GM21619 (cell line): Measurements from ENCODE around the gene LCE7A.

Experiments used
- ATAC-seq: cut with Tn5 transposase; IDR thresholded peaks from one replicate; pipeline ENCODE4 v1.9.1; 2021; ENCODE audit not compliant: unreplicated experiment

The LCE7A gene

DNA sequence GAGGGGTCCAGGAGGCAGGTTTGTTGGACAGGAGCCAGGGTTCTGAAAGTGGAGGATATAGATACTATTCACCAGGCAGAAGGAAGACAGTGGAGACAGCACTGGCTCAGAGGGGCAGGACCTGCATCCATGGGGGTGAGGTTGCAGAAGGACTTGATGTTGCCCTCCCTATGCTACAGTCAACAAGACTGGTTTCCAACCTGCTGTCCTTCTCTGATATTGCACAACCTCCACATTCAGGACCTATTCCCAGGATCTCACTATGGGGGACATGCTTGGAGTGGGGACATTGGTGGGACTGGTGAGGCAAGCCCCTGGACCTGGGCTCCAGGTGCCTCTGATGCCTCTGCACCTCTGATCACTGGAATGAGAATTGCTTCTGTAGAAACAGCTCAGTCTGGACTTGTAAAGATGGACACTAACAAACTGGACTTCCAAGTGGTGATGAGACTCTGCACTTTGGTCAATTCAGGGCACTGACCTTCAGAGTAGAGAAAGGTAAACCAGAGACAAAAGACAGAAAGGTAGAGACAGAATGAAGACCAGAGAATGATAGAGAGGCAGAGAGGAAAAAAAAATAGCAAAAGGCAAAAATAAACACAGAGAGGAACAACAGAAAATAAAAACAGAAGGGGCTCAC, 19.9 kb downstream of the LCE7A start:
- no peak for ATAC-seq

DNA sequence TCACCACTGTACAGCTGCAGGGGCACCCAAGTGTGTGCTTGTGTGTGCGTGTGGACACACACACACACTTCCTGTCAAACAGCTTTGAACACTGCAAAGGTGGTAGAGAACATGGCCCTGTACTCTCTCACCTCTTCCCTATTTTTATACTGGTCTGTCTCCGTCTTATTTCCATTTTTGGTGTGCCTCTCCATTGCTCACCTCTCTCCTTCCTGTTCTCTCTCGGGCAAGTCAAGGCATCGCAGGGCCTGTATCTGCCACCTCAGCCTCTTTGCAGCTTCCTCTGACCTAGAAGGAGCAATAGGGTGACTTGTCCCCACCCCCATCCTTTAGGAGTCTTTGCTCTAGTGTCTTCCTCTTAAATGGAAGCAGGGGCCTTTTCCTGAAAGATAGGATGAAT, 20.5 kb downstream of the LCE7A start:
- ATAC-seq: no peak

DNA sequence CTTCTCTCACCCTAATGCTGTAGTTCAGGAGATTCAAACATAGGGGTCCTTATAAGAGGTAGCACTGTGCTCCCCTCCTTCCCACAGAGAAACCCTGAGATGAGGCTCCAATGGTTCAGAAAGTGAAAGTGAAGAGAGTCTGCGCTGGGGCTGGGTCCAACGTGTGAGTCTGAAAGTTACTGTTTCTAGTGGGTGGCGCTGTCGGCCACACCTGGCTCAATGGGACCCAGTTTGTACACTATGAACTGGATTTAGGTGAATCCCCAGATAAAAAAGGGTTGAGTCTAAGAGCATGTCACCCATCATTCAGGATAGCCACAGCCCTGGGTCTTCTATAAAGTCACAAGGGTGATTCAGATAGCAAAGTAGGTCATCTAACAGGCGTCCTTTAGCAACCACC, 21.1 kb downstream of the LCE7A start:
- peak; percentile 54 for ATAC-seq

DNA sequence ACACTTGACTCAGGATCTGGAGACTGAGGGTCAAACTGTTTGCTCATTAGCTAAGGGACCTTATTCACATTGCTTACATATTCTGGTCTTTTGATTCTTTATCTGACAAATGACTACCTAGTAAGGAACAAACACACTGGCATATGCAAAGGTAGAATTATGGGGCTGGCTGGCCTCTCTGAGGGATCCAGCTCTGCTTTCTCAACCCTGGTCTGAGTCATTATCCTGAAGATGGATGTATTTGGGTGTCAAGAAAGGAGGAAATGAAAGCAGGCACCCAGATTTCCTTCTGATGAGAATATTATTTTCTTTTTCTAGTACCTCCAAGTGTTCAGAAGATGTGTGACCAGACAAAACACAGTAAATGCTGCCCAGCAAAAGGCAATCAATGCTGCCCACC, 24.3 kb downstream of the LCE7A start:
- ATAC-seq: no peak

DNA sequence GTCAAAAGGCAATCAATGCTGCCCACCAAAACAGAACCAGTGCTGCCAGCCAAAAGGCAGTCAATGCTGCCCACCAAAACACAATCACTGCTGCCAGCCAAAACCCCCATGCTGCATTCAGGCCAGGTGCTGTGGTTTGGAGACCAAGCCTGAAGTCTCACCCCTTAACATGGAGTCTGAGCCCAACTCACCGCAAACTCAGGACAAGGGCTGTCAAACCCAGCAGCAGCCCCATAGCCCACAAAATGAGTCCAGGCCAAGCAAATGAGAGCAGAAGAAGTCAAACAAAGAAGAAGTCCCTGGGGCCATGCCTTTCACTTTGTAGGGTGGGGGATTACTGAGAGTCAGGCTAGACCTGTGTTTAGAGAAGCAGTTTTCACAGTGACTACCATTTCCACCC, 24.7 kb downstream of the LCE7A start:
- ATAC-seq: no peak

DNA sequence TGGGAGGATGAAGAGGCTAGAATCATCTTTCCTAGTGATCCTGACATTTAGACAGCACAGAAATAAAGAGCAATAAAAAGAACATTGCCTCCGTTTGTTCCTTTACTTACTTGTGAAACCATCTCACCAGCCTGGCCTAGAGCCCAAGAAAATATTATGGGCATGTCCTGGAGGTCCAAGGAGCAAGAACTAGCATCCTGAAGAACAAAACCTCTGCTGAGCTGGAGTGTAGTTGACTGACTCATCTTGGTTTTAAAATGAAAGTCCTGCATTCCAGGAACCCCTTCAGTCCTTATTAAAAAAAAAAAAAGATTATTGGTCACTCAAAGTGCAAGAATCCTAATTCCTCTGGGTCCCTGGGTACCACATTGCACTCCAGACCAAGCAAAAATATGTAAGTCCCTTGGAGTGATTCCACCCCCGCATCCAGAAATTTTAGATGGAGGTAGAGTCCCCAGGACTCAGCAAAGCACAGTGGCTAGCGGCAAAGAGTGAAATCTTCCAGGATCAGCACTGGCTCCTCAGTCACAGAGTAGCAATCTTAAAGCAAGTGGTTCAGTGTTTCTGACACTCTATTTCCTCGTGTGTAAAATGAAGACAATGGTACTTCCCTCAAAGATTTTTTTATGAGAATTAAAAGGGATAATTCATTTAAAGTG, 25.3 kb downstream of the LCE7A start:
- ATAC-seq: no peak

DNA sequence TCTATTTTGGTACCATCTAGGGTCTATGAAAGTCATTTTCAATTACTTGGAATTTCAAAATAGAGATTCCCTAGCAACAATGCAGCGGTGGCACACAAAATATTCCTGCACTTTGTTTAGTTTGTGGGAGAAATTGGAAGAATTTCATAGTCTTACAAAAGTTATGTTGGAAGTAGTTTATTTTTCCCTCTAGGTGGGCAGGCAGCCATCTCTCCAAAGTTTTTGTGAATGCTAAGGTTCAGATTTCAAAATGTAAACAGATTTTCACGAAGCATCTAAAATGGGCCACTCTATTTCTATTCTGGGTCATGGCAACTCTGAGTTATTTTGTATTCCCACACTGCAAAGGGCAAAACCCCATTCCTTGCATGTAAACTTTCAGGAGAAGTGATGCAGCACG, 26.3 kb downstream of the LCE7A start:
- no peak for ATAC-seq

DNA sequence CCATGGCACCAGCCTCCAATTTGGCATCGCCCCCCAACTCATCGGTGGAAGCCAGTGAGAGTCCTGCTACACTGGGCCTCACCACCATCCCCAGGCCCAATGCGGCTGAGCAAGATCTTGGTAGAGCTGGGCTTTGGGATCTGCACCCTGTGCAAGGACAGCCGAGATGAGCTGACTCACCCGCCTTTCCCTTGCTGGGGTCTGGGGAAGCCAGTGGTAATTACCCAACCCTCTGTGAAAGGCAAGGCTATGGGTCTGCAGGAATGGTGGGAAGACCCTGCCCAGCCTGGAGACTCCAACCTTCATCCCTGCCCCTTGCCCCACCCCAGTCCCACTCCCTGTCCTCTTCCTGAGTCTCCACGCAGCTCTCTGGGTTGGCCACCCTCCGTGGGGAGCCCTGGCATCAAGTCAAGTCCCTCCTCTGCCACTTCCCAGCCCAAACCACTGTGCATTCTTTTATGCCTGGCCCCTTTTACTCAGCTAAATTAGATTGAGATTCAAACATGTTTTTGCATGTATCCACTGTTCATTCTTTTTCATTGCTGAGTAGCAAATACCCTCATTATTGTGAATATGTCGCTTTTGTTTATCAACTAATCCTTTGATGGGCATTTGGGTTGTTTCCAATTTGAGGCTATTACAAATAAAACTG, 27.1 kb downstream of the LCE7A start:
- no peak for ATAC-seq

DNA sequence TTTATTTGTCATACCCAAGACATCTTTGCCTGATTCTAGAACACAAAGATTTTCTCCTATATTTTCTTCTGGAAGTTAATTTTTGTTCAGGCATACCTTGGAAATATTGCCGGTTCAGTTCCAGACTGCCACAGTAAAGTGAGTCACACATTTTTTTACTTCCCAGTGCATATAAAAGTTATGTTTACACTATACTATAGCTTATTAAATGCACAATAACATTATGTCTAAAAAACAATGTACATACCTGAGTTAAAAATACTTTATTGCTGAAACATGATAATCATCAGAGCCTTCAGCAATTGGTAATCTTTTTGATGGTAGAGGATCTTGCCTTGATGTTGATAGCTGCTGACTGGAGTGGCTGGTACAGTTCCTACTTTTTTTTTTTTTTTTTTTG, 28.3 kb downstream of the LCE7A start:
- no peak for ATAC-seq

DNA sequence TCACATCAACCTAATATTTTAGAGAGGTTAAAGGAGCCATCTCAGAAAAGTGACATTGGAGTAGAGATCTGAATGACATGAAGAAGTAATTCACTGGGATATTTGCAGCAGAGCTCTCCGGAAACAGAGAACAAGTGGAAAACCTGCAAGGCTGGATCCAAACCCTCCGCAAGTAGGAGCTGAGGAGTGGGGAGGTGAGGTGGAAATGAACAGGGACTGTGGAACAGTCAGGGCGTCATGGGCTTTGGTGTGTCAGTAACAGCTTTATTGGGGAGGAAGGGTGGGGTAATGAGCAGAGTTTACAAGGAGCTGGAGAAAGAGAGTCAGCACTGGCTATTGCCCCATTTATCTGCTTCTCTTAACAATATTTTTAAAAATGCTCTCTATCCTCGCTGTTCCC, 39.2 kb downstream of the LCE7A start:
- ATAC-seq: no peak

DNA sequence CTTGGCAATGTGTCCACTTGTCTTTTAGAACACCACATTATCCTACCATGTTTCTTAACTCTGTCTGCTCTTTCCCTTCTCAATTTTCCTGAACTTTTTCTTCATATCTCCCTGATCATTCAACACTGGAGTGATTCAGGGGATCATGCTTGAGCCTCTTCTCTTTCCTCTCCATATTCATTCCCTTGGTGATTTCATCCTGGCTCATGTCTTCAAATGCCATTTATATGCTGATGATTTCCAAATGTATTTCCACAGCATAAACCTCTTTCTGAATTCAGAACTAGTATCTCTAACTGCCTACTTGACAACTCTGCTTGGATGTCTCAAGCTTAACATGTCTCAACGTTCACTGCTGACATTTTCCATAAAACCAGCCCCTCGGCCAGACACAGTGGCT, 40.1 kb downstream of the LCE7A start:
- ATAC-seq: no peak

DNA sequence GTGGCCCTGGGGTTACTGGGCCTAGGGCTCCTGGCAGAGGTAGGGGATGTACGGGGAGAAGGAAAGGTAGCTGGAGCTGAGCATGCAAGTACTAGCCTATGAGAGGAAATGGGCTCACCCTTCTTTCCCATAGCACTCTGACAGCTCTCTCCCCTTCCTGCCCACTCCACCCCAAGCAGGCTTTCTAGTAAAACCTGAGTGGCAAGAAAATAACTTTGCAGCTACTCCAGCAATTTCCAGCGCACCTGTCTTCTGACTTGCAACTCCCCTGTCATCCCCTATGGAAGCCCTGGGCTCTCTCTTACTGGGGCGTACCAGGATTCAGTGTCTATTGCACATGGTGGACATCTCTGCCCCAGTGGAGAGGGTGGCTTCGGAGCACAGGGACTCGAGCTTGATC, 41.8 kb downstream of the LCE7A start:
- ATAC-seq: no peak

DNA sequence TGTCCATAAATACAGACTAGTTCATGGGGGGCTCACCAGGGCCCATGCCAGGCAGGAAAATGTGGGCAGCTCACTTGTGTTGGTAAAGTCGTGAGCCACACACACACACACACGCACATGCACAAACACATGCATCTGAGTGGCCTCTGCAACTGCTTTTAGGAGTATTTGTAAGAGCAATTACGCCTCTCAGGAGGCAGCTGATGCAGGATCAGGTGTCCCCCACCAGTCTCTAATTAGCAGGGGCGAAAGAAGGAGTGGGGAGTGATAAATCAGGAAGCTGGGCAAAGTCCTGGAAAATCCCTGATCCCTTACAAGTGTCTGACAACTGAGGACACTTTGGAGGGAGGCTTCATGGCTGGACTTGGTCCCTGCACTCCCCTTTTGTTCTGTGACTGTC, 42.8 kb downstream of the LCE7A start:
- no peak for ATAC-seq

DNA sequence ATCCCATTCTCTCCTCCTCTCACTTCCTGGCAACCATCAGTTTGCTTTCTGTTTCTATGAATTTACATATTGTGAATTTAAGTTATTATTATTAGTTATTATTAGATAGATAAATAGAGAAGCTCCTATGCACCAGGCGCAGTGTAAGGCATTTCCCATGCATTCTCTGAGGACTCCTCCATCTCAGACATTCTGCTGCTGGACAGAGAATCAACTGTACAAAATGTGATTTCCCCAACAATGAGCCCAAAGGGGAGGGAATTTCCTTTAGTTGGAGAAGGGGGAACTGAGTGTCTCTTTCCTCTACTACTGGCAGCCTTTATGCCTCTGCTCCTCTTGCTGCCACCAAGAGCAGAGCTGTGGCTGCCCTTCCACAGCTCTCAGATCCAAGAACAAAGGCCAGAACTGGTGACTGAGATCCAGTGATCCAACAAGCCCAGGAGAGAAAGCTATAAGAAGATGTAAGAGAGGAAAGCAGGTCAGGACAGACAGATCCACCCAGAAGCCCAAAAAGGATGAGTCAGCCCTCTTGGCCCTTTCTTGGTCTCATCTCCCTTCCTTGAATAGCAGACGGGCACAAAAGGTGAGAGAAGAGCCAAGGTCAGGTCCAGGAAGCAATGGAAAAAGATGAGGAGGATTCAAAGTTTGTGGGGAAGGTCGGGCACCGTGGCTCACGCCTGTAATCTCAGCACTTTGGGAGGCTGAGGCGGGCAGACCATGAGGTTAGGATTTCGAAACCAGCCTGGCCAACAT, 45.1 kb downstream of the LCE7A start:
- no peak for ATAC-seq

DNA sequence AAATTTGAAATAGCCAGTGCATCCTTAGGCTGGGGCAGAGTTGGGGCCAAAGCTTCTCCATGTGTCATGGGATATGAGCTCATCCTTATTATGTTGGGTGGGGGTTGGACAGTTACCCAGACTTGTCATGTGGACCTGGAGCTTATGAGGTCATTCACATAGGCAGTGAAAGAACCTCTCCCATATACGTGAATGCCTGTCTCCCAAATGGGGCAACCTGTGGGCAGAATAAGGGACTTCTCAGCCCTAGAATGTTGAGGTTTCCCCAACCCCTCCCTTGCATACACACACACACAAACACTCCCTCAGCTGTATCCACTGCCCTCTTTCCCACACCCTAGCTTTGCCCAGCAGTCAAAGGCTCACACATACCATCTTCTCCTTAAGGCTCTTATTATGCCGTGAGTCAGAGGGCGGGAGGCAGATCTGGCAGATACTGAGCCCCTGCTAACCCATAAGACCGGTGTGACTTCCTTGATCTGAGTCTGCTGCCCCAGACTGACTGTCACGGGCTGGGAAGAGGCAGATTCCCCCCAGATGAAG, 46.3 kb downstream of the LCE7A start:
- ATAC-seq: no peak

DNA sequence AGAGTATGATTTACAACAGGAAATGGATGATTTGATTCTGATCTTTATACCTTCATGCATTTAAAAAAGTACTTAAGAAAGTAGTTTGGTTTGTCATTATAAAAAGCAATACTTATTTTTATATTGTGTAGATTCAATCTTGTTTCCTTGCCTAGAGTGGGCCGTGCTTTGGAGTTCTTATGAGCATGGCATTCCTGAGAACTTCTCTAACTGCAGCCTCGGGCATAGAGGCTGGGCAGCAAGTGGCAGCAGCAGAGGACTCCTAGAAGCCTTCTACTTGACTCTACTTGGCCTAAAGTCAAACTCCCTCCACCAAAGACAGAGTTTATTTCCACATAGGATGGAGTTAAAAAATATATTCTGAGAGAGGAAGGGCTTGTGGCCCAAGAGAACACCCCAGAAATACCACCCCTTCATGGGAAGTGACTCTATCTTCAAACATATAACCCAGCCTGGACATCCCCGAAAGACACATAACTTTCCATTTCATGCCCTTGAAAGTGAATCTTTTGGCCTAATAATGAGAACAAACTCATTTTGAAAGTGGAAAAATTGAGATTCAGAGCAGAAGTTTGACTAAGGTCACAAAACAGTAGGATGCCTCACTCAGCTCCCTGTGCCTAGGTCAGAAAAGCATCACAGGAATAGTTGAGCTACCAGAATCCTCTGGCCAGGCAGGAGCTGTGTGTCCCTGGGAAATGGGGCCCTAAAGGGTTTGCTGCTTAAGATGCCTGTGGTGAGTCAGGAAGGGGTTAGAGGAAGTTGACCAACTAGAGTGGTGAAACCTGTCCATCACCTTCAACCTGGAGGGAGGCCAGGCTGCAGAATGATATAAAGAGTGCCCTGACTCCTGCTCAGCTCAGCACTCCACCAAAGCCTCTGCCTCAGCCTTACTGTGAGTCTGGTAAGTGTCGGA, 48.1 kb downstream of the LCE7A start, which contains the start of gene IVL:
Gene IVL, plus strand, starts transcription at position 861 of the 916 bp plus-strand sequence. CDS start 1,252 bp downstream, outside the sequence.
- ATAC-seq: no peak

DNA sequence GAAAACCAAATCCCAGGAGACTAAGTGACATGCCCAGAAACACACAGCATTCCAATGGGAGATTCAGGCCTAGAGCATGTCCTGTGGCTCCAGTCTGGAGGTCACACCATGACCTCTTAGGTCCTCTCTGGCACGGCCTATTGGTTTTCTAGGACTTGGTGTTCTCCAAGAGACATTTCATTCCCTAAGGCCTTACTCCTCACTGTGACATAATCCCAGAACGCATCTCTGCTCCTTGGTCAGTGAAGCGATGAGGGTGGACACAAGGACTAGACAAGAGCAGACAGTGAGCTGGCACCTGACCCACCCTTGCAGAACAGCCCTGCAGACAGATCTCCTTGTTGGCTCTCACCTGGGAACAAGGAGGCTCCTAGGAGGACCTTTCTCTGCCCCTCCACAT, 49.4 kb downstream of the LCE7A start:
- no peak for ATAC-seq
